Upper lobe of left lung (tissue), 4 donors: ENCODE measurements around the gene SMTNL2.

ENCODE experiments used
- POLR2A ChIP-seq, 4 donors: fragments of 450-650 bp; IDR thresholded peaks; one replicate each; pipeline ENCODE4 v1.5.1; 2016 to 2017; ENCODE audit warnings: antibody characterized with exemption in 4 of 4, mild to moderate bottlenecking in 2 of 4
- POLR2AphosphoS5 ChIP-seq, 2 donors: sonication (generic); formaldehyde crosslinking; IDR thresholded peaks; one replicate each; pipeline ENCODE4 v1.5.1; 2017; ENCODE audit warnings: antibody characterized with exemption in 2 of 2
- TF ChIP-seq, protein P1 (sequence below), 6 experiments: fragments of 450-650 bp in 4 of 6; fragments of 200-600 bp in 2 of 6; sonication (generic) in 2 of 6; IDR thresholded peaks; one replicate each; pipeline ENCODE4 v1.5.1; 2016 to 2019; ENCODE audit warnings: antibody characterized with exemption in 6 of 6

DNA sequence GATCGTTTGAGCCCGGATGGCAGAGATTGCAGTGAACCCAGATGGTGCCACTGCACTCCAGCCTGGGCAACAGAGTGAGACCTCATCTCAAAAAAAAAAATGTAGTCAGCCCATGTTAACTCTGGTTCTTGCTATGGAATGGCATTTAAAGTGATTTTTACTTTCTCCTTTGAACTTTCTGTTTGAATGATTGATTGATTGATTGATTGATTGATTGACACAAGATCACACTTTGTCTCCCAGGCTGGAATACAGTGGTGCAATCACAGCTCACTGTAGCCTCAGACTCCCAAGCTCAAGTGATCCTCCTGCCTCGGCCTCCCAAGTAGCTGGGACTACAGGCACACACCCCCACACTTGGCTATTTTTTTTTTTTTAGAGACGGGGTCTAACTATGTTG lies 17.0 kb downstream of the SMTNL2 start:
- TF ChIP-seq, protein P1, sequence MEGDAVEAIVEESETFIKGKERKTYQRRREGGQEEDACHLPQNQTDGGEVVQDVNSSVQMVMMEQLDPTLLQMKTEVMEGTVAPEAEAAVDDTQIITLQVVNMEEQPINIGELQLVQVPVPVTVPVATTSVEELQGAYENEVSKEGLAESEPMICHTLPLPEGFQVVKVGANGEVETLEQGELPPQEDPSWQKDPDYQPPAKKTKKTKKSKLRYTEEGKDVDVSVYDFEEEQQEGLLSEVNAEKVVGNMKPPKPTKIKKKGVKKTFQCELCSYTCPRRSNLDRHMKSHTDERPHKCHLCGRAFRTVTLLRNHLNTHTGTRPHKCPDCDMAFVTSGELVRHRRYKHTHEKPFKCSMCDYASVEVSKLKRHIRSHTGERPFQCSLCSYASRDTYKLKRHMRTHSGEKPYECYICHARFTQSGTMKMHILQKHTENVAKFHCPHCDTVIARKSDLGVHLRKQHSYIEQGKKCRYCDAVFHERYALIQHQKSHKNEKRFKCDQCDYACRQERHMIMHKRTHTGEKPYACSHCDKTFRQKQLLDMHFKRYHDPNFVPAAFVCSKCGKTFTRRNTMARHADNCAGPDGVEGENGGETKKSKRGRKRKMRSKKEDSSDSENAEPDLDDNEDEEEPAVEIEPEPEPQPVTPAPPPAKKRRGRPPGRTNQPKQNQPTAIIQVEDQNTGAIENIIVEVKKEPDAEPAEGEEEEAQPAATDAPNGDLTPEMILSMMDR (IDR thresholded peaks at IDR 0.05) = no peak
- no peak for TF ChIP-seq POLR2AphosphoS5 (IDR thresholded peaks at IDR 0.05)
- TF ChIP-seq POLR2A (IDR thresholded peaks at IDR 0.05) = no peak
